Measurements from ENCODE around the gene TAX1BP3. TPM values are rescaled to one million over a fixed set of nuclear protein-coding genes. Genes with fewer than 3 reads are reported as not detected.

Gene TAX1BP3
- polyA plus RNA-seq, 2 of the 4 experiments (the other 2 are of a cell fraction) = 122 to 233 TPM

DNA sequence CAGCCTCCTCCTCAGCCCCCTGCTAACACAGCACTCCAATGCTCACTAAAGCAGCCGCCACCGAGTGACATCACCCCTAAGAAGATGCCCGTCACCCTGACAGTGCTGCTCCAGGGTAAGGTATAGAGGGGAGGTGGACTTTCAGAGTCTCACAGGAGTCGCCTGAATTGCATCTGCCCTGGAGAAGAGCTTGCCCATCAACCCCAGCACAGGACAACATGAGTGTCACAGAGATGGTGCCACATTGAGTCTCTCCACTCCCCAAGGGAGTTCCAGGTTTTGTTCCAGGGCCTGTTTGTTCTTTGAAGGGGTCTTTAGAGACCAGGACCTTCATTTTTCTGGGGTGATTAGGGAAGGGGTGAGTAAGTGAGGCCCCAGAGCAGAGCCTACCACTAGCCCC lies 29.8 kb upstream of the TAX1BP3 start:
- CTCF ChIA-PET = interaction anchor here (0.7 to 1.6 kb wide), 3 partner anchors 10 to 580 kb away, joined by 3 to 4 read pairs (median 3); no protein-coding TSS in a partner anchor
- POLR2A ChIA-PET = no interaction called here
- TF ChIP-seq ZFP36 (IDR thresholded peaks at IDR 0.05; ENCODE audit: borderline replicate concordance, partially characterized antibody) (no peak), JUNB (IDR thresholded peaks at IDR 0.05) (no peak), MAZ (IDR thresholded peaks at IDR 0.05; ENCODE audit: borderline replicate concordance, low read depth, low read length) (no peak), CEBPB (IDR thresholded peaks at IDR 0.05) (no peak), HDAC2 (IDR thresholded peaks at IDR 0.05) (no peak), RCOR1 (IDR thresholded peaks at IDR 0.05; ENCODE audit: low read depth, low read length) (no peak), ZSCAN20 (CRISPR knock-in tag; IDR thresholded peaks at IDR 0.05) (no peak), FOSL2 (IDR thresholded peaks at IDR 0.05) (no peak), FOSL2 (CRISPR knock-in tag; IDR thresholded peaks at IDR 0.05) (no peak), CHD4 (IDR thresholded peaks at IDR 0.05; ENCODE audit: borderline replicate concordance) (no peak), EHF (CRISPR knock-in tag; IDR thresholded peaks at IDR 0.05) (no peak), HEYL (CRISPR knock-in tag; IDR thresholded peaks at IDR 0.05) (no peak), EP300 (IDR thresholded peaks at IDR 0.05) (no peak)
- TF ChIP-seq, protein P1, sequence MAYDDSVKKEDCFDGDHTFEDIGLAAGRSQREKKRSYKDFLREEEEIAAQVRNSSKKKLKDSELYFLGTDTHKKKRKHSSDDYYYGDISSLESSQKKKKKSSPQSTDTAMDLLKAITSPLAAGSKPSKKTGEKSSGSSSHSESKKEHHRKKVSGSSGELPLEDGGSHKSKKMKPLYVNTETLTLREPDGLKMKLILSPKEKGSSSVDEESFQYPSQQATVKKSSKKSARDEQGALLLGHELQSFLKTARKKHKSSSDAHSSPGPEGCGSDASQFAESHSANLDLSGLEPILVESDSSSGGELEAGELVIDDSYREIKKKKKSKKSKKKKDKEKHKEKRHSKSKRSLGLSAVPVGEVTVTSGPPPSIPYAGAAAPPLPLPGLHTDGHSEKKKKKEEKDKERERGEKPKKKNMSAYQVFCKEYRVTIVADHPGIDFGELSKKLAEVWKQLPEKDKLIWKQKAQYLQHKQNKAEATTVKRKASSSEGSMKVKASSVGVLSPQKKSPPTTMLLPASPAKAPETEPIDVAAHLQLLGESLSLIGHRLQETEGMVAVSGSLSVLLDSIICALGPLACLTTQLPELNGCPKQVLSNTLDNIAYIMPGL (CRISPR knock-in tag; IDR thresholded peaks at IDR 0.05; ENCODE audit: borderline replicate concordance) = no peak
- TF ChIP-seq, protein P2, sequence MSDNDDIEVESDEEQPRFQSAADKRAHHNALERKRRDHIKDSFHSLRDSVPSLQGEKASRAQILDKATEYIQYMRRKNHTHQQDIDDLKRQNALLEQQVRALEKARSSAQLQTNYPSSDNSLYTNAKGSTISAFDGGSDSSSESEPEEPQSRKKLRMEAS (IDR thresholded peaks at IDR 0.05) = no peak
- TF ChIP-seq, protein P3, sequence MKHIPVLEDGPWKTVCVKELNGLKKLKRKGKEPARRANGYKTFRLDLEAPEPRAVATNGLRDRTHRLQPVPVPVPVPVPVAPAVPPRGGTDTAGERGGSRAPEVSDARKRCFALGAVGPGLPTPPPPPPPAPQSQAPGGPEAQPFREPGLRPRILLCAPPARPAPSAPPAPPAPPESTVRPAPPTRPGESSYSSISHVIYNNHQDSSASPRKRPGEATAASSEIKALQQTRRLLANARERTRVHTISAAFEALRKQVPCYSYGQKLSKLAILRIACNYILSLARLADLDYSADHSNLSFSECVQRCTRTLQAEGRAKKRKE (CRISPR knock-in tag; IDR thresholded peaks at IDR 0.05; ENCODE audit: low read depth) = no peak
- TF ChIP-seq, protein P4, sequence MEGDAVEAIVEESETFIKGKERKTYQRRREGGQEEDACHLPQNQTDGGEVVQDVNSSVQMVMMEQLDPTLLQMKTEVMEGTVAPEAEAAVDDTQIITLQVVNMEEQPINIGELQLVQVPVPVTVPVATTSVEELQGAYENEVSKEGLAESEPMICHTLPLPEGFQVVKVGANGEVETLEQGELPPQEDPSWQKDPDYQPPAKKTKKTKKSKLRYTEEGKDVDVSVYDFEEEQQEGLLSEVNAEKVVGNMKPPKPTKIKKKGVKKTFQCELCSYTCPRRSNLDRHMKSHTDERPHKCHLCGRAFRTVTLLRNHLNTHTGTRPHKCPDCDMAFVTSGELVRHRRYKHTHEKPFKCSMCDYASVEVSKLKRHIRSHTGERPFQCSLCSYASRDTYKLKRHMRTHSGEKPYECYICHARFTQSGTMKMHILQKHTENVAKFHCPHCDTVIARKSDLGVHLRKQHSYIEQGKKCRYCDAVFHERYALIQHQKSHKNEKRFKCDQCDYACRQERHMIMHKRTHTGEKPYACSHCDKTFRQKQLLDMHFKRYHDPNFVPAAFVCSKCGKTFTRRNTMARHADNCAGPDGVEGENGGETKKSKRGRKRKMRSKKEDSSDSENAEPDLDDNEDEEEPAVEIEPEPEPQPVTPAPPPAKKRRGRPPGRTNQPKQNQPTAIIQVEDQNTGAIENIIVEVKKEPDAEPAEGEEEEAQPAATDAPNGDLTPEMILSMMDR (IDR thresholded peaks at IDR 0.05) = no peak
- TF ChIP-seq, protein P5, sequence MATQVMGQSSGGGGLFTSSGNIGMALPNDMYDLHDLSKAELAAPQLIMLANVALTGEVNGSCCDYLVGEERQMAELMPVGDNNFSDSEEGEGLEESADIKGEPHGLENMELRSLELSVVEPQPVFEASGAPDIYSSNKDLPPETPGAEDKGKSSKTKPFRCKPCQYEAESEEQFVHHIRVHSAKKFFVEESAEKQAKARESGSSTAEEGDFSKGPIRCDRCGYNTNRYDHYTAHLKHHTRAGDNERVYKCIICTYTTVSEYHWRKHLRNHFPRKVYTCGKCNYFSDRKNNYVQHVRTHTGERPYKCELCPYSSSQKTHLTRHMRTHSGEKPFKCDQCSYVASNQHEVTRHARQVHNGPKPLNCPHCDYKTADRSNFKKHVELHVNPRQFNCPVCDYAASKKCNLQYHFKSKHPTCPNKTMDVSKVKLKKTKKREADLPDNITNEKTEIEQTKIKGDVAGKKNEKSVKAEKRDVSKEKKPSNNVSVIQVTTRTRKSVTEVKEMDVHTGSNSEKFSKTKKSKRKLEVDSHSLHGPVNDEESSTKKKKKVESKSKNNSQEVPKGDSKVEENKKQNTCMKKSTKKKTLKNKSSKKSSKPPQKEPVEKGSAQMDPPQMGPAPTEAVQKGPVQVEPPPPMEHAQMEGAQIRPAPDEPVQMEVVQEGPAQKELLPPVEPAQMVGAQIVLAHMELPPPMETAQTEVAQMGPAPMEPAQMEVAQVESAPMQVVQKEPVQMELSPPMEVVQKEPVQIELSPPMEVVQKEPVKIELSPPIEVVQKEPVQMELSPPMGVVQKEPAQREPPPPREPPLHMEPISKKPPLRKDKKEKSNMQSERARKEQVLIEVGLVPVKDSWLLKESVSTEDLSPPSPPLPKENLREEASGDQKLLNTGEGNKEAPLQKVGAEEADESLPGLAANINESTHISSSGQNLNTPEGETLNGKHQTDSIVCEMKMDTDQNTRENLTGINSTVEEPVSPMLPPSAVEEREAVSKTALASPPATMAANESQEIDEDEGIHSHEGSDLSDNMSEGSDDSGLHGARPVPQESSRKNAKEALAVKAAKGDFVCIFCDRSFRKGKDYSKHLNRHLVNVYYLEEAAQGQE (IDR thresholded peaks at IDR 0.05) = no peak
- TF ChIP-seq, protein P6, sequence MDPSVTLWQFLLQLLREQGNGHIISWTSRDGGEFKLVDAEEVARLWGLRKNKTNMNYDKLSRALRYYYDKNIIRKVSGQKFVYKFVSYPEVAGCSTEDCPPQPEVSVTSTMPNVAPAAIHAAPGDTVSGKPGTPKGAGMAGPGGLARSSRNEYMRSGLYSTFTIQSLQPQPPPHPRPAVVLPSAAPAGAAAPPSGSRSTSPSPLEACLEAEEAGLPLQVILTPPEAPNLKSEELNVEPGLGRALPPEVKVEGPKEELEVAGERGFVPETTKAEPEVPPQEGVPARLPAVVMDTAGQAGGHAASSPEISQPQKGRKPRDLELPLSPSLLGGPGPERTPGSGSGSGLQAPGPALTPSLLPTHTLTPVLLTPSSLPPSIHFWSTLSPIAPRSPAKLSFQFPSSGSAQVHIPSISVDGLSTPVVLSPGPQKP (IDR thresholded peaks at IDR 0.05; ENCODE audit: low read depth, low read length) = no peak
- no peak for ATAC-seq
- H3K27ac ChIP-seq = no peak overlapping the region
- H3K4me2 ChIP-seq = no peak overlapping the region
- FAIRE-seq = no peak
- 78% methylated on average over 4 of the region's 4 CpGs for WGBS (ENCODE audit: missing lambda C conversion rate)
- H3K4me3 ChIP-seq = no peak overlapping the region
- H3K4me1 ChIP-seq = peaks cover 8% of the 10 kb centered on the region; the same call in 2 of the 3 replicates
- no peak for DNase-seq (ENCODE audit: low read depth in 1 of 2, low spot score in 1 of 2)
- peaks cover 12% of the 10 kb centered on the region for H3K9me3 ChIP-seq

All from A549 (cell line).